GM12878 (cell line): ENCODE data around the gene TRIM50.

Experiments used
- CBX5 ChIP-seq: sonication (generic); IDR thresholded peaks from 2 replicates; pipeline ENCODE4 v1.6.1; 2016; ENCODE audit warnings: low read depth, moderate library complexity, mild to moderate bottlenecking, inconsistent platforms
- CREB1 ChIP-seq: IDR thresholded peaks from 2 replicates; pipeline ENCODE4 v1.6.1; 2012; ENCODE audit warnings: low read depth, mild to moderate bottlenecking, inconsistent platforms
- POLR2A ChIP-seq: IDR thresholded peaks from 2 replicates; pipeline ENCODE4 v1.6.1; 2011; ENCODE audit warnings: low read depth, mild to moderate bottlenecking, low read length
- SREBF1 ChIP-seq: IDR thresholded peaks from 2 replicates; pipeline ENCODE4 v1.6.1; 2012; ENCODE audit warnings: mild to moderate bottlenecking, low read length
- TF ChIP-seq, protein P1 (sequence below), 3 experiments: IDR thresholded peaks in 2 of 3; conservative IDR thresholded peaks in 1 of 3; 2 replicates each; pipeline ENCODE4 v1.5.1; 2011; ENCODE audit warnings: low read depth in 3 of 3, low read length in 3 of 3, mild to moderate bottlenecking in 3 of 3, control low read depth in 2 of 3, moderate library complexity in 2 of 3, inconsistent platforms in 1 of 3, mixed read lengths in 1 of 3; ENCODE audit not compliant: control insufficient read depth in 2 of 3, insufficient read depth in 1 of 3; ENCODE audit errors: extremely low read depth in 1 of 3
- TF ChIP-seq, protein P2 (sequence below): IDR thresholded peaks from 2 replicates; pipeline ENCODE4 v1.6.1; 2011; ENCODE audit warnings: borderline replicate concordance, low read depth, mild to moderate bottlenecking, moderate library complexity, mixed read lengths, low read length; ENCODE audit not compliant: insufficient read depth; ENCODE audit errors: extremely low read length

DNA sequence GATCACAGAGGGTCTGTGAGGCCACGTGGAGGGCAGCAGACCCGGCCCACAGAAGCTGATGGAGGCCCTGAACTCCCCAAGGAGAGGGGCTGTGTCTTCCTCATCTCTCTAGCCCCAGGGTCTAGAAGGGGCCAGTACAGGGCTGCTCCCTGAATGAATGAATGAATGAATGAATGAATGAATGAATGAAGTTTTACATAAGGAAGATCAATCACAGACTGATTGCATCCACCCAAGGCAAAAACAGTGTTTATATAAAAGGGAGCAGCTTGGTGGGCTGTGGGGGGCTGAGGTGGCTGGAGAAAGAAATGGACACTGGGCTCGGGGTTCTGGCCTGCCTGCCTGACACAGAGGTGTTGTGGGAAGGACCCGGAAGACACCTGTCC lies 14.4 kb downstream of the TRIM50 start:
- TF ChIP-seq, protein P1, sequence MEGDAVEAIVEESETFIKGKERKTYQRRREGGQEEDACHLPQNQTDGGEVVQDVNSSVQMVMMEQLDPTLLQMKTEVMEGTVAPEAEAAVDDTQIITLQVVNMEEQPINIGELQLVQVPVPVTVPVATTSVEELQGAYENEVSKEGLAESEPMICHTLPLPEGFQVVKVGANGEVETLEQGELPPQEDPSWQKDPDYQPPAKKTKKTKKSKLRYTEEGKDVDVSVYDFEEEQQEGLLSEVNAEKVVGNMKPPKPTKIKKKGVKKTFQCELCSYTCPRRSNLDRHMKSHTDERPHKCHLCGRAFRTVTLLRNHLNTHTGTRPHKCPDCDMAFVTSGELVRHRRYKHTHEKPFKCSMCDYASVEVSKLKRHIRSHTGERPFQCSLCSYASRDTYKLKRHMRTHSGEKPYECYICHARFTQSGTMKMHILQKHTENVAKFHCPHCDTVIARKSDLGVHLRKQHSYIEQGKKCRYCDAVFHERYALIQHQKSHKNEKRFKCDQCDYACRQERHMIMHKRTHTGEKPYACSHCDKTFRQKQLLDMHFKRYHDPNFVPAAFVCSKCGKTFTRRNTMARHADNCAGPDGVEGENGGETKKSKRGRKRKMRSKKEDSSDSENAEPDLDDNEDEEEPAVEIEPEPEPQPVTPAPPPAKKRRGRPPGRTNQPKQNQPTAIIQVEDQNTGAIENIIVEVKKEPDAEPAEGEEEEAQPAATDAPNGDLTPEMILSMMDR (IDR thresholded peaks at IDR 0.05 in 2 of 3, conservative IDR thresholded peaks at IDR 0.05 in 1 of 3; ENCODE audit: control insufficient read depth in 2 of 3, extremely low read depth in 1 of 3, insufficient read depth in 1 of 3, low read depth in 3 of 3, low read length in 3 of 3): no peak
- TF ChIP-seq CREB1 (no peak), POLR2A (no peak), SREBF1 (no peak), CBX5 (no peak)
- TF ChIP-seq, protein P2, sequence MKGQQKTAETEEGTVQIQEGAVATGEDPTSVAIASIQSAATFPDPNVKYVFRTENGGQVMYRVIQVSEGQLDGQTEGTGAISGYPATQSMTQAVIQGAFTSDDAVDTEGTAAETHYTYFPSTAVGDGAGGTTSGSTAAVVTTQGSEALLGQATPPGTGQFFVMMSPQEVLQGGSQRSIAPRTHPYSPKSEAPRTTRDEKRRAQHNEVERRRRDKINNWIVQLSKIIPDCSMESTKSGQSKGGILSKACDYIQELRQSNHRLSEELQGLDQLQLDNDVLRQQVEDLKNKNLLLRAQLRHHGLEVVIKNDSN: no peak
